ENCODE data around the gene DPYD.

The DPYD gene

GRCh38 chr1:97920832-97921571, at the start of gene DPYD:
TSS of gene DPYD (minus strand) at chr1:97921034. CDS start at chr1:97920922, 112 bp downstream.
- DNase-seq (ENCODE audit: low read depth) = peak; percentile 73

GRCh38 chr1:97960470-97960869, 39.6 kb upstream of the DPYD start:
- DNase-seq (ENCODE audit: low read depth) = no peak

DNA sequence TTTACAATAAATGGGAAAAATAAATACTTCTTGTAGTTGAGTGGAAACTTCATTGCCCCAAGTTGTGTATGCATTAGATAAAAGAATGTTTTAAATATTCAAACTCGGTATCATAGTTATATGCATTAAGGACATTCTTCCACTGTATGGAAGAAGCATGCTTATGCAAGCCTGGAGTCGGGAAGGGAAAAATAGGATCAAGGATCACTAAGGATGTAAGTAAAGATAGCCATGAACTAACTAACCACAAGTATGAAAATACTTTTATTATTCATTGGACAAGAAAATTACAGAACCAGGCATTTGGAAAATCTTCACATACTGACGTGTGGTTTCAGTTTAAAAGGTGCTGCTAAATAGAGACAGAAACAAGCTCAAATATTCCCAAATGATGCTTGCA, 26.9 kb upstream of the DPYD start:
- no peak for DNase-seq (ENCODE audit: low read depth)

DNA sequence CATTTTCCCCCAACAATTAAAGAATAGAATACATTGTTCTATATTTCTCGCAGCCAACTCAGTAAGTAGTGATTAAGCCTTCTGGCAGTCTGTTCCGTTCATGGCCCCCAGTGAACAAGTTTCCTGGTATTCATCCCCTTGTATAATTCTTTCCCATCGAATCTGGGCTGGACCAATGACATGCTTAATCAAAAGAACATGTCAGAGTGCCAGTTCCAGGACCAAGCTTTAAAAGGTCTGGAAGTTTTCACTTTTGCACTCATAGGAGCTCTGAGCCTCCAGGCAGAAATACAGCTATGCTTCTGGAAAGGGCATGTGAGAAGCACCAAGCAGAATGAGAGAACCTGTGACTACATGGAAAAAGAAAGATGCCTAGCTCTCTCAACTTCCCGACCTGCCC, 22.5 kb upstream of the DPYD start:
- no peak for DNase-seq (ENCODE audit: low read depth)

- no peak for DNase-seq (ENCODE audit: low read depth)
Measured at GRCh38 chr1:97942161-97943123, 21.6 kb upstream of the DPYD start.

DNA sequence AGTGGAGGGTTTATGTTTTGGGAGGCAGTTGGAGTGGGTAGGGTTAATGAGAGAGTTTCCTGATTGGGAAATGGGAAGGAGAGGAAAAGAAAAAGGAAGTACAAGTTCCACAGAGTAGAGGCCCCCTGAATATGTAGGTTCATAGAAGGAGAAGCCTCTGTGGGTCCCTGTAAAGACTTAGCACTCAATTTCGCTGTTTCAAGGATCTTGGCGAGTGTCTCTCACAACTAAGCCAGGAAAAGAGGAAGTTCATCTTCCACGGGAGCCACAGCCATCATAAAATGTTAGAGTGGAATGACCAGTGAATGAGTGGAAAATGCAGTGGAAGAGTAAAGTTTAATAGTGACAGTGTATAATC, 17.4 kb upstream of the DPYD start:
- no peak for DNase-seq (ENCODE audit: low read depth)

DNA sequence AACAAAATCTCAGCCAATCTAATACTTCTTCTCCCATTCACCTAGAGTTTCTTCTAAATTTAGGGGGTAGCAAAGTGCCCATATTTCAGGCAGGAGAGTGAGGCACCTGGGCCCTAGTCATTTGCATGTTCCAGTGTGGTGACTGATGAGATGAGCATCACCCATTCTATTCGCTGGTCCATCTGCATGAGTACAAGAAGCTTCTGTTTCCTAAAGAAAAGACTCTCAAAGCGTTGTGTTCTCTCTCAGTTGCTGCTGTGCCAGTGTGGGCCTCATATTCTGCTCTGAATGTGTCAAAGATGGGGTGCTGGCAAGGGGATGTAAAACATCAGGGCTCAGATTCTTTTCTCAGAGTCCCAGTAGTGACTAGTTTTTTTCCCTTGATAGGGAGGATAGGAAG, 16.1 kb upstream of the DPYD start:
- DNase-seq (ENCODE audit: low read depth) = no peak

DNA sequence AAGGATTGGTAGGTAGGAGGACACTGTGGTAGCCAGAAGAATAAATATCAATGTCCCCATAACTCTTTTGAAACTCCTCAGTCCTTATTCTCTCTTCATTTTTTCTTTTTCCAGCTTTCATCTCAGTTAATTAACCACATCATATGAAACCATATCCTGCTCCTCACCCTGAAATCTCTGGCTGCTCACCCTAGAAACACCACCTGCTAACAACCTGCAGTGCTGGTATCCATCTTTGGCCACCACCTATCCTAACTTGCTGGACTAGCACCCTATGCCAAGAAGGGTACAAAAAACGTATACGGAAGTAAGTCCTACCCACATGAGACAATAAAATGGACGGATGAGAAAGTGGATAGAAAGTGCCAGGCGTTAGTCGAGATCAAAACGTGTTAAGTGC, 13.7 kb upstream of the DPYD start:
- DNase-seq (ENCODE audit: low read depth) = no peak

- DNase-seq (ENCODE audit: low read depth) = no peak
Measured at GRCh38 chr1:97929874-97930851, 9.3 kb upstream of the DPYD start.

DNA sequence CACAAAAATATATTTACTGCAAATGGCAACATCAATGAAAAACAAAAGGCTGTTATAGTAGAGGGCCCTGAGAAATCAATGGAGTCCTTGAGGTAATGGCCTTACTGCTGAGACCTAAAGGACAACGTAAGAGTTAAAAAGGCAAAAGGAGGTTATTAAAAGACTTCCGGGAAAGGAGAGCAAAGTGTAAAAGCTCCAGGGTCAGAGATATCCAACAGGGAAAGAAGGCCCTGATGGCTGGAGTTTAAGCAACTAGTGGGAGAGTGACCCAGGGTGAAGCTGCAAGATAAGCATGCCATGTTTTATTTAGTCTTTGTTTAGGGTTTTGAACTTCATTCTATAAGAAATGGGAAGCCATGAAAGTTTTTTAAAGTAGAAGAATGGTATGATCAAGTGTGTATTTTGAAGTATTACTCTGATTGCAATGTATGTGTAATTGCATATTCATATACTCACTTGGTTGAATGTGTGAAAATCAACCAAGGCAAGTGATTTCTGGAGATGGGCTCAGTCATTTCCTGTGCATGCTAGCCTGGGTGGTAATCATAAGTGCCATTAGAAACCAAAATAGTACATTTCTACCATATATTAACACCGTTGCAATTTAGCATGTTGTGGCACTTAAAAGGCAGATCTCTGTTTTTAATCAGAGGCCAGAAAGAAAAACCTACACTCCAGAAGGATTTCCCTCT, 5.3 kb upstream of the DPYD start:
- DNase-seq (ENCODE audit: low read depth) = no peak

GRCh38 chr1:97925151-97925550, 4.3 kb upstream of the DPYD start:
- no peak for DNase-seq (ENCODE audit: low read depth)

DNA sequence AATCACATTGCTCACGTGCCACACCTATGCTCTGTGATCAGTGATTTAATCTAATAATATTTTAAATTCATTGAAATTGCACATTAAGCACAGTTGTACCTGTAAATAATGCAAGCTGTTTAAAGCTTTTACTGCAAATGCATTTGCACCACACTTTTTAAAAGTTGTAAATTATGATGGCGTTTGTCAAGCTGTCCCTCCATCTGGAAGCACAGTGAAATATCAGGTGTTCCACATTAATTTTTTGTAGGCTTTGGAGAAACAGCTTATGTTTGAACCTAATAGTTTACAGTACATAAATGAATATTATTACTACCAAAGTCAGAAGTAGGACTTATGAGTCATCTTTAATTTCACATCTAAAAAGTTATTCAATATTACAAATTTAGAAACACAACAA, 3.0 kb upstream of the DPYD start:
- DNase-seq (ENCODE audit: low read depth) = no peak

- DNase-seq (ENCODE audit: low read depth) = no peak
Measured at GRCh38 chr1:97920276-97920831, 480 bp downstream of the DPYD start.

GRCh38 chr1:97919585-97920261, 1.1 kb downstream of the DPYD start:
- DNase-seq (ENCODE audit: low read depth) = no peak

DNA sequence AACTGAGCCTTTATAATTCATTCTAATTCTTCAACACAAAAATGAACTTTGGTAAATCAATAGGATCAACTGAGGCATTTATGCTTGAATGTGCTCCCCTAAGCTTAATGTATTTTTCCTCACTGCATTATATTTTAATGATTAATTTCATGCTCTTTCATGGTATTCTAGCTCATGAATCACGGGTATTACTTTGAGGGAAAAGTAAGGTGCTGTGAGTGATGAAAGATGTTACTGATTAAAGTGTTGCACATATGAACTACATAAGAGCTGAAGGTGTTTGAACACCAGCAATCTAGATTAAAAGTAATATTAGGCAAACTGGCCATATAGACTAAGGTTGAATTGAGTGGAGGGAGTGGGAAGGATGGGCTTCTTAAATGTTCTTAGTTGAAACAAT, 1.9 kb downstream of the DPYD start:
- no peak for DNase-seq (ENCODE audit: low read depth)

GRCh38 chr1:97913506-97914139, 7.2 kb downstream of the DPYD start:
- DNase-seq (ENCODE audit: low read depth) = no peak

- DNase-seq (ENCODE audit: low read depth) = no peak
Measured at GRCh38 chr1:97911266-97912215, 9.3 kb downstream of the DPYD start.

DNA sequence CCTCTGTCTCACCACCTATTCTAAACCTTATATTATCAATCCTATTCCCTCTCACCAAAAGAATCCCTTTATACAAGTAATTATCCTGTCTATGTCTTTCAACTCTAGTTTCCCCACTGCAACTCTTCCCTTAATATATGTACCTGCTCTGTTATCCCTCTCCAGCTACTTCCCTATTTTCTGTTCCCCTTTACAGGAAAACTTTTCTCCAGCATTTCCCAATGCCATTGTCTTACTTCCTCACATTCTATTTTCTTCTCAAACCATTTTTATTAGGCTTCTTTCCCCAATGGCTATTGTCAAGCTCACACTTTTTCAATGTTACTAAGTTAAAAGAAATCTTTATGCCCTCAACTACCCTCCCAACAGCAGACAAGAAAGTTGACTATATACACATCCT, 11.6 kb downstream of the DPYD start:
- no peak for DNase-seq (ENCODE audit: low read depth)

- DNase-seq (ENCODE audit: low read depth) = no peak
Measured at GRCh38 chr1:97907886-97908285, 12.9 kb downstream of the DPYD start.
